BE2C (cell line): Measurements from ENCODE around the gene PSMD7.
A peak's percentile ranks its signal among the peaks of the same experiment; 100 is the strongest.

Experiments
- DNase-seq: peaks from one replicate; pipeline ENCODE4 v3.0.0-alpha.2; 2020
- H3K27me3 ChIP-seq: fragments of 250-450 bp; sonication (Bioruptor Pico); 2 replicates; pipeline ENCODE4 v1.5.1; 2020; ENCODE audit warnings: mild to moderate bottlenecking
- H3K36me3 ChIP-seq: fragments of 250-450 bp; sonication (Bioruptor Pico); 2 replicates; pipeline ENCODE4 v1.5.1; 2020; ENCODE audit warnings: mild to moderate bottlenecking
- H3K4me1 ChIP-seq: fragments of 250-450 bp; sonication (Bioruptor Pico); 2 replicates; pipeline ENCODE4 v1.5.1; 2020
- H3K4me3 ChIP-seq: 2 replicates; pipeline ENCODE4 v1.5.1; 2011; ENCODE audit warnings: low read depth, low read length
- H3K9me3 ChIP-seq: fragments of 250-450 bp; sonication (Bioruptor Pico); 2 replicates; pipeline ENCODE4 v1.5.1; 2020
- CTCF ChIP-seq: IDR thresholded peaks from 2 replicates; pipeline ENCODE4 v1.5.1; 2012; ENCODE audit warnings: mild to moderate bottlenecking, low read depth, low read length

Gene PSMD7

GRCh38 chr16:74261068-74261467 lies 35.5 kb upstream of the PSMD7 start:
- no peaks in the 10 kb centered on the region for H3K9me3 ChIP-seq
- H3K36me3 ChIP-seq: no peaks in the 10 kb centered on the region
- no peaks in the 10 kb centered on the region for H3K4me1 ChIP-seq
- no peak for TF ChIP-seq CTCF
- H3K27me3 ChIP-seq: no peaks in the 10 kb centered on the region
- no peak for DNase-seq
- no peak overlapping the region for H3K4me3 ChIP-seq

- no peaks in the 10 kb centered on the region for H3K4me1 ChIP-seq
- TF ChIP-seq CTCF: no peak
- no peaks in the 10 kb centered on the region for H3K9me3 ChIP-seq
- H3K4me3 ChIP-seq: no peak overlapping the region
- DNase-seq: no peak
- no peaks in the 10 kb centered on the region for H3K36me3 ChIP-seq
- peaks cover 11% of the 10 kb centered on the region; the same call in 1 of the 2 replicates for H3K27me3 ChIP-seq
Observed at GRCh38 chr16:74264811-74265210, 31.8 kb upstream of the PSMD7 start.

- DNase-seq: no peak
- no peaks in the 10 kb centered on the region for H3K4me1 ChIP-seq
- no peaks in the 10 kb centered on the region for H3K36me3 ChIP-seq
- no peak for TF ChIP-seq CTCF
- no peaks in the 10 kb centered on the region; the same call in 1 of the 2 replicates for H3K9me3 ChIP-seq
- H3K27me3 ChIP-seq: peaks cover 11% of the 10 kb centered on the region; the same call in 1 of the 2 replicates
- H3K4me3 ChIP-seq: no peak overlapping the region
Observed at GRCh38 chr16:74268372-74268782, 28.2 kb upstream of the PSMD7 start.

GRCh38 chr16:74271872-74272271 lies 24.7 kb upstream of the PSMD7 start:
- H3K36me3 ChIP-seq: no peaks in the 10 kb centered on the region
- H3K4me3 ChIP-seq: no peak overlapping the region
- TF ChIP-seq CTCF: no peak
- no peaks in the 10 kb centered on the region for H3K4me1 ChIP-seq
- no peak for DNase-seq
- no peaks in the 10 kb centered on the region; the same call in 1 of the 2 replicates for H3K9me3 ChIP-seq
- peaks cover 24% of the 10 kb centered on the region for H3K27me3 ChIP-seq

GRCh38 chr16:74275031-74275636 lies 21.5 kb upstream of the PSMD7 start:
- no peak for DNase-seq
- Histone ChIP-seq H3K9me3 (no peaks in the 10 kb centered on the region; the same call in 1 of the 2 replicates), H3K36me3 (no peaks in the 10 kb centered on the region), H3K4me1 (no peaks in the 10 kb centered on the region), H3K4me3 (no peak overlapping the region), H3K27me3 (peaks cover 13% of the 10 kb centered on the region)
- TF ChIP-seq CTCF: peak; percentile 62

GRCh38 chr16:74275711-74276110 lies 20.9 kb upstream of the PSMD7 start:
- no peak for TF ChIP-seq CTCF
- no peaks in the 10 kb centered on the region; the same call in 1 of the 2 replicates for H3K9me3 ChIP-seq
- H3K4me3 ChIP-seq: no peak overlapping the region
- H3K4me1 ChIP-seq: no peaks in the 10 kb centered on the region
- DNase-seq: no peak
- no peaks in the 10 kb centered on the region for H3K36me3 ChIP-seq
- peaks cover 13% of the 10 kb centered on the region for H3K27me3 ChIP-seq
